T-helper 2 cell (primary cell): ENCODE measurements around the gene RAB11FIP2.

Experiments
- DNase-seq, 5 experiments: peaks; one replicate each; pipeline versions ENCODE4 v3.0.0 to v3.0.0-alpha.2; 2012 to 2022

The RAB11FIP2 gene

DNA sequence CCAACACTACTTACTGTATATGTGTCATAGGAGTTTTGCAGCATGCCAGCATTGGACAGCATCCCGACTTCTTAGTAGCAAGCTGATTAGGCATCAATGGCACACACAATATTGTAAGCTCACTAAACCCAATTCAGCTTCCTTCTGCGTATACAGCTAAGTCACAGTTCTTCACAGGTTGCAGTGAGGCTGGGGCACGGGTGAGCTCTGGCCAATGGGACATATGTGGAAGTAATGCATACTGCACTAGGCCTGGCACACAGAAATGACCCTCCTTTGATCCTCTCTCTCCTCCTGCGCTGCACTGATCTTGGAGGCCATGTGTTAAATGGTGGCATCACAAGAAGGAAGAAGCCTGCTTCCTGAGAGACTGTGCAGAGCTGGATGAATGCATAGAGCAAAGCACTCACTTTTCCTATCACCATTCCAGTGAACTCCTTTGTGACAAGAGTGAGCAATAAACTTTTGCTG is 11.9 kb downstream of the RAB11FIP2 start:
- no peak for DNase-seq

DNA sequence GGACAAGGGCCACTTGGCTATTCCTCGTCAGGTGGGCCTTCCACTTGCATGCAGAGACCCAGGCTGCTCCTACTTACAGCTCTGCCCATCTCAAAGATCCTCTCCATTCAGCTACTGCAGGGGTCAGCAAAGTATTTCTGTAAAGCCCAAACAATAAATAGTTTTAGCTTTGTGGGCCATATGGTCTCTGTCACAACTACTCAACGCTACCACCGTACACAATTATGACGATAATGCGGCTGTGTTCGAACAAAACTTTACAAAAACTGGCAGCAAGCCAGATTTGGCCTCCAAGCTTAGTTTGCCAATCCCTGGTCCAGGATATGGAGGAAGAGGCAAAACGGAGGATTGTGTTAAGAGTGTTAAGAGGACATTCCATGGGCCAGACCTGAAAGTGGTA is 12.8 kb downstream of the RAB11FIP2 start:
- DNase-seq = no peak

DNA sequence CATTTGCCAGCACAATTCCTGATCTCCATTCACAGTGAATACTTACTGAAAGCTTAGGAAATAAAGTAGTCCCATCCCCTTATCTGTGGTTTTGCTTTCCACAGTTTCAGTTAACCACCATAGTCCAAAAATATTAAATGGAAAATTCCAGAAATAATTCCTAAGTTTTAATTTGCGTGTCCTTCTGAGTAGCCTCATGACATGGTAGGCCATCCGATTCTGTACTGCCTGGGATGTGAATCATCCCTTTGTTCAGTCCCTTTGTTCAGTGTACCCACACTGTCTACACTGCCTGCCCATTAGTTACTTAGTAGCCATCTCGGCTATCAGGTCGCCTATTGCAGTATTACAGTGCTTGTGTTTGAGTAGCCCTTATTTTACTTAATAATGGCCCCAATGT is 14.2 kb downstream of the RAB11FIP2 start:
- DNase-seq = no peak

DNA sequence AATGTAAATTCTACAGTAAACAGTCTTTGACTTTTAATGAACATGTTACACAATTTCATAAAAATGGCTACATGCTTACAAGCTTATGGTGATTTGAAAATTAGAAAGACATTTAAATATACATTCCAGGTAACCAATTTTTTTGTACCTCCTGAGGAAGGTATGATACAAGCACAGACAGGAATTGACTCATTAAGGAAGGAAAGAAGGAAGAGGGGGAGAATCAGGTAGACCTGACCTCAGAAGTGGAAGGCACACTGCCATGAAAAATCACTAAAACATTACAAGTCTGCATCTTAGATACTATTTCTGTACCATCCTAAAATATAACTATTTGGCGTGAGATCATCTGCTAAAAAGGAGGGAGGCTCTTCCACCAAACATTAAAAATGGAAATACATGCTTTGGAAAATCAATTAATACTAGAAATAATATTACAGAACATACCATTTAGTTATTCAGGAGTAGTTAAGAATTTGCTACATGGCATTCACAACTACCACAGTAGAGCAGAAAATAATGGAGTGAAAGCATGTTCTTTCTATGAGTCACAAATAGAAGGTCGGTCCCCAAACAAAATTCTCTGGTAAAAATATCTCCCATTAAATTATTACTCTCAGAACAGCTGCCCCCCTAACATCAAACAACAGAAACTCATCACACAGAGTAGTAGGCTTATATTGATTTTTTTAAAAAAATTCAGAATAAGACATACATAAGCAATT is 15.2 kb downstream of the RAB11FIP2 start:
- no peak for DNase-seq

DNA sequence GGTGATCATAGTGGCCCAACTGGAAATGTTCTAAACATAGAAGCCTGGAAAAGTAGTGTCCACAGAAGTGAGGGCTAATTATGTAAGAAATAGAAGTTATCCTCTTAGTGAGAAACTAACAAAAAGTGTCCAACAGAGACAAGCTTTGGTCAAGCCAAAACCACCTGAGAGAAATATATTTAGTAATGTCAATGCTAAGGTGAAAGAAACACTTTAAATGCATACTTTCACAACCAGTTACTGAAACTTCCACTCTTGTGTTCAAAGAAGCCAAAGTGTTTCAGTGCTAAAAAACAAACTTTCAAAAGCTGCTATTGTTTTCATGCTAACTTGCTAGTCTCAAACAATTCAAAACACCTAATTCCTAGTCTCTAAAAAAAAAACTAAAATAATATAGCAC is 18.1 kb downstream of the RAB11FIP2 start:
- no peak for DNase-seq

DNA sequence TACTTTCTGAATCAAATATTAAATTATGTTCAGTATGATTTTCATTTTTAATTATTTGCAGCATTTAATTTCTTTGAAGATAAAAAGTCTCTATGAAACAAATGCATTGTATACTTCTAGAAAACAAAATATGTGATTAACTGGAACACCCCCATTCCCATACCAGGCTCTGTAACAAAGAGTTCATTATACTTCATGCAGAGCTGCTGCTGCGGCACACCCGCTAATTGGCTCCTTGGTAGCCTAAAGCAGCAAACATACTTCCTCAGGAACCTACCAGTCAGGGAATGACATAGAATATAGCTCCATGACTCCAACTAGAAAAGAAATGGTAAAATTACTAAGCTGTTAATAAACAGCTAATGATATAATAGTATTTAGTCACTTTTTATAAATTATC is 19.3 kb downstream of the RAB11FIP2 start:
- DNase-seq = no peak

DNA sequence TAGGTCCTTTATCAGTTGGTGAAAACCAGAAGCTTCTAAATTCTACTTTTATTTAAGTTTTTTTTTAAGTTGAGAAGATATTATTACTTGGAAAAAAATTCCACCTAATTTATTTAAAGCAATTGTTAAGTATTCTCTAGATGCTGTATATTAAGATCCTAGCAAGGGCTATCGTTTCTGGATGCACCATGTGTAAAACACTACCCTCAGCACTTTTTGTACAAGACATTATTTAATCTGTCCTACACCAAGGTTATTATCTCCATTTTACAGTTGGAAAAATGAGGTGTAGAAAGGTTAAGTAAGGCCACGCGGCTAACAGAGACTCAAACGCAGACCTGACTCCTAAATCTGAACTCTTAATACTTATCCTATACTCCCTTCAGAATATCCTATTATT is 19.8 kb downstream of the RAB11FIP2 start:
- no peak for DNase-seq

DNA sequence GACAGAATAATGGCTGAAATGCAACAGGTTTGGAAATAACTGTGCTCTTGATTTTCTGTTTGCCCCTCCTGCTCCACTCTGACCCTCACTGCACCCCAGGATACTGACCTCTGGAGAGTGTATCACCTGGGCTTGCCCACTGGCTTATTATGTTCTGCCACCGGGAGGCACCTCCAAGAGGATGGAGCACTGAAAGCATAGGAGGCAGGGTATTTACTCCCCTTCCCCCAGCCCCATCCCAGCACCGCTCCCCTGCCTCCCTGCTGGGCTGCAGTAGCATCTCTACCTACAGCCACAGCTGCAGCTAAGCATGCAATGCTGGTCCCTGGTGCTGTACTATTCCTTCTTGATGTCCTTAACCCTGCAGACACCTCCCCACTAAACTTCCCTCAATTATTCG is 26.4 kb downstream of the RAB11FIP2 start:
- DNase-seq = no peak

DNA sequence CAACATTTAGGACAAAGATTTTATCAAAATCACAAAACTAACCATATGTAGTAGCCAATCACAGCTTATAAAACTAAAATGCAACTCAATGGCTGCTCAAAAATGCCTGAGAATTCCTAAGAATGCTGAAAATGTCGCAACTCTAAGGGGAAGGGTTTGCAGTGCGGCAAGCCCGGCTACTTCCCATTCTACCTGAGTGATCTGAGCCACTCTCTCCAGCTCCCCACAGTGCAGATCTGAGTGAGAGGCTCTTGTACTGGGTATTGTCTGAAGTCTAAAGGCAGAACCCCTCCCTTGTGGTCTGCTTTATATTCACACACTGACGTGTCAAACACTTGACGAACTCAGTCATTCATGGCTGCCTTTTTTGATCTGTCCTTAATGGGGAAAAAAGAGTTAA is 28.9 kb downstream of the RAB11FIP2 start:
- DNase-seq = no peak

DNA sequence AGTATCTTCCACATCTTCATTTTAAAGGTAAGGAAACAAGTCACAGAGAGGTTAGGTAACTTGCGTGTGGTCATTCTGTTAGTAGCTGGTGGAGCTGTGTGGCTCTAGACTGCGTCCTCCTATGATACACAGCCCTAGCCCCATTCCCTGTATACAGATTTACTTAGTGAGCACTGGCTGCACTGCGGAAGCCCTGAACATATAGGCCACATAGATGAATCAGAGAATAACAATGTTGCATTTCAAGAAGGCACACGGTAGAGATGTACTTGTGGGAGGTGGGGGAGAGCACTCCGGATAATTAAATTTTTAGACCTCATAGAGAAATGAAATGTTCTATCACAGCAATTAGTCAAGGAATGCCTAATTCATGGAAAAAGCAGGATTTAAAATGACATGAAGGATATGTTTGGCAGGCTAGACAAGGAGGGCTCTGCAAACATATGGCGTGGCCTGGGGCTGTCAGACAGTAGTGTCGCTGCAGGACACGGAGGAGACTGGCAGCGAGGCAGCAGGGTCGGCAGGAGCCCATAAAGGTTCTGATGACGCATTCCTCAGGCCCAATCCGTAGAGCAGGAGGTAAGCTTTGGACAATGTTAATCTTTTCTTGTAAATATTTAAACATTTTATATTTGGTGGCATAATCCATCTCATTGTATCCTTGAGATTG is 29.5 kb downstream of the RAB11FIP2 start:
- no peak for DNase-seq

DNA sequence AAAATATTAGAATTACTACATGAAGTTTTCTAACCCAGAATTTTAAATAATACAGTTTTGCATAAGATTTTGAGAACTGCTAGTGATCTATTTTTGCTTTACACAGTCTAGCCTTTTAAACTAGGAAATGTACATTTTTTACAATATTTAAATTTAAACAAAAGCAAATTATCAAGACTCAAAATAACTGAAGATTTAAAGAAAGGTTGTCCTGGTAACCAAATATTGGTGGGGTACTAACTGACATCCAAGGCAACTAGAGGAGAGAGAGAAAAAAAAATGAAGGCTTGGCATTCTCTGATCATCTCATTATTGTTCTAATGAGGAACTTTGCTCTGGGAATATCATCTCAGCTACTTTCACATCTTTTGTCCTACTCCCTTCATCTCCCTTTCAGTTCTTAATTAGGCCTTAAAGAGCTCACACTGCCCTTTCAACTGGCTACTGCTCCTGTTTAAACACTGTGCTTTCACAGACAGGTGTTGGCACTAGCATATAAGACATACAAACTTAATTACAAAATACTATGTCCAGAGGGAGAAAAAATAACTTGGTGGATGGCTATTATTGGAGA is 33.7 kb downstream of the RAB11FIP2 start:
- no peak for DNase-seq

DNA sequence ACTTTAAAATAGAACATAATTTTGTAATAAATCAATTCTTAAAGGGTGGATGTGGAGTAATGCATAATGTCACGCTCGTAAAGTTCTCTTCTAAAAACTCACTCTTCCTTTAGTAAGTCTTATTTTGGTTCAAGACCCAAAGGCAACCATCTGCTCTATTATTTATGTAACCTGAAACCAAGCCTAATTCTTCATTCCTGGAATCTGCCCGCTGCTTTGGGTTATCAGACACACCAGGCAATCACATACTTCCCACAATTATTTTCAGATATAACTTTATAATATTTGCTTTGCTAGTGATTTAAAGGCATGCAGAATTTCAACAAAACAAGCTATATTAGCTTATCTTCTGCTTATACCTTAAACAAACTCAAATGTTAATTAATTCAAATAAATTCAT is 39.0 kb downstream of the RAB11FIP2 start:
- no peak for DNase-seq

DNA sequence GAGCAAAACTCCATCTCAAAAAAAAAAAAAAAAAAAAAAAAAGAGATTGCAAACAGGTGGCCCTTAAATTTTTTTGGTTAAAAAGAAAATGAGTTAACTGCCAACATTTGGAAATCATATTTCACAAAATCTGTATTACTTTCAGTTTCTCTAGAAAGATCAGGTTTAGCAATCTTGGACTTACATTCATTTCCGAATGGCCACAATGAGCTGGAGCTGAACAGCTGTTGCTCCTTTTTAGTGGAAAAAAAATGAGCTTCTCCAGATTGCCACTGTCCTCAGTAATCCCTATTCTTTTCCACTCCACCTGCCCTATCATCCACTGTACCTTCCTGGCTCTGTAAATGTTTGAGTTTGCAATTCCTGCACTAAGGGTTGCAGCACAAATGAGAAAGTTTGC is 43.6 kb downstream of the RAB11FIP2 start:
- no peak for DNase-seq

DNA sequence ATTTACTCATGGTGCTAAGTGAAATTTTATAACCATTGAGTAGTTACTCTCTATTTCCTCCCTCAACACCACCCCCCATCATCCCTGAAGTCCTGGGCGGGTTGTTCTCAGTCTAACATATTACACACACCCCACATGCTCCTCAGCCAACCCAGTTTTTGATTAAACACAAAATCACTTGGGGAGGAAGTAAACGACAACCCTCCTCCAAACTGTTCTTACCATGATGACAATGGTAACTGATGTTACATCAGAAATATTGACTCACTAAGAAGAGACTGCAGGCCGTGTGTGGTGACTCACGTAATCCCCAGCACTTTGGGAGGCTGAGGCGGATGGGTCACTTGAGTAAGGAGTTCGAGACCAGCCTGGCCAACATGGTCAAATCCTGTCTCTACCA is 44.2 kb downstream of the RAB11FIP2 start:
- DNase-seq = no peak

DNA sequence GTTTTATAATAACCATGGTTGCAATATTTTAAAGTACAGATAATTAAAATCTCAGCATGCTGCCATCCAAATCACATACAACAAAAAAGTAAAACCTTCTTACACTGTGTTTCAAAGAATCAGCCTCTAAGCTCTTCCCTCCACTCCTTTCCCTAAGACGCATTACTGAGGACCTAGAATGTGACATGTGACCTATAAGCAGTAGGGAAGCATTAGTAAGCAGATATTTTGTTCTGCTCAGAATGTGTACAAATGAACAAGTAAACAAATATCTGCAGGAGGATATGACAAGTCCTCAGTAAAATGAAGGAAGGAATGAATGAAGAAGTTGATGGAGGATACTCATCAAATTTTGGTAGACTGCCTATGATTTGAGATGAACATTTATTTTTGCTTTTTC is 49.1 kb downstream of the RAB11FIP2 start:
- no peak for DNase-seq

DNA sequence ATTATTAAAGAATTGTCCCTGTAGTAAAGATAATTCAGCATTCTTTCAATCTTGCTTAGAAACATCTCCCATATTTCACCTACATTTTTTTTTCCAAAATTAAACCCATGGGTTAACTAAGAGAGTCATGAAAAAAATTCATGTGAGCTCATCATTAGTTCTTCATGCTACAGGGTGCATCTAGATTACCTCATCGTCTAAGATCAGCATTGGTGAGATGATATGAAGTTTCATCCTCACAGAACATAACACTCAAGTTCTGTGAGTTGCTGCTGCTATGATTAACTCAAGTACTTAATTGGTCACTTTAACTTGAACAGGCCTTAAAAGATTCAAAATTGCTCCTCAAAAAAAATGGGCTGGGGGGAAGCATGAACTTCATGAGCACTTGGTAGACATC is 50.0 kb downstream of the RAB11FIP2 start:
- no peak for DNase-seq

DNA sequence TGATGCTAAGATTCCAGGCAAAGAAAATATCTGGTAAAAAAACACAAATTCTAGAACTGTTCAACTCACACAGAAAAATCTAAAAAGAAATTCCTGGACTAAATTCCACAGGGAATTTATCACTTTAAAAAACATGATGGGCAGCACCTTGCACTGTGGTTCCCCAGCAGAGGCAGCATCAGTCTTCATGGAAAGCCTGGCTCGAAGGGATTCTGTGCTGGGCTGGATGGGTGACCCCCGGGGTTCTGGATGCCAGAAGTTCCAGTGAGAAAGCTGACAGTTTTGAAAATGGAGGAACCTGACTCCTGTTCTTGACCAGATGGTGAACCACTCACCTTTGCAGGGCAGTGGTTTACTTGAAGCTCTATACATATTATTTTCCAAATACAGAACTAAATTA is 52.0 kb downstream of the RAB11FIP2 start:
- no peak for DNase-seq

DNA sequence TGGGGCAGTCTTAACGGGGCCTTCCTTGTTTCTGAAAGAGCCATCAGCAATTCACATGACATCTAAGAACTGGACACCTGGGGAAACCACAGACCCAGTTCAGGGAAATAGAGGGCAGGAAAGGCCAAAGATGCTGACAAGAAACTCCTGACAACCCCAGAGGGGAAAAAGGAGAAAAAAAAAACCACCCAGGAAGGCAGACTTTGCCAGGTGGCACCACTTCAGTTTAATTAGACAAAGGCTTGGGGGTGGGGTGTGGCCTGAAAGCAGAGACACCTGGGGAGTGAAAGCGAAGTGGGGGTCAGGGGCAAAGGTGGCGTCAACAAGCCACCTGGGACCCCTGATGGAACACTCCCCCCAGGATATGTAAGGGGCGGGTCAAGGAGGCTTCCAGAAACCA is 53.6 kb downstream of the RAB11FIP2 start:
- no peak for DNase-seq

DNA sequence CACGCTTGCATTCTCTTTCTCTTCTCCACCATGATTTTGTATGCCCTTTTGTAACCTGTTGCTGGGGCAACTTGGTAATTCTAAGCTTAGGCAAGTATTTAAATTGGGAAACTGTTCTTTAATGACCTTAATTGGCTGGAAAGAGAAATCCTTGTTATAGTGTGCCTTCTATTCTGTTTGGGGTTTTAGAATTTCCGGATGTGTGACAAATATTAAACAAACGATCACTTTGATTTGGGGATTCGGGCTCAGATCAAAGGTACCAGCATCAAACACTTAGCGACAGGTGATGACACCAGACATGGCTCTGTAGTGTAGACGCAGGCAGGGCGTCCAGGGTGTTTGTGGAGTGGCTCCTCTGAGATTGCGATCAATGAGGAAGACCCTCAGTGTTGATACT is 55.0 kb downstream of the RAB11FIP2 start:
- DNase-seq = no peak

DNA sequence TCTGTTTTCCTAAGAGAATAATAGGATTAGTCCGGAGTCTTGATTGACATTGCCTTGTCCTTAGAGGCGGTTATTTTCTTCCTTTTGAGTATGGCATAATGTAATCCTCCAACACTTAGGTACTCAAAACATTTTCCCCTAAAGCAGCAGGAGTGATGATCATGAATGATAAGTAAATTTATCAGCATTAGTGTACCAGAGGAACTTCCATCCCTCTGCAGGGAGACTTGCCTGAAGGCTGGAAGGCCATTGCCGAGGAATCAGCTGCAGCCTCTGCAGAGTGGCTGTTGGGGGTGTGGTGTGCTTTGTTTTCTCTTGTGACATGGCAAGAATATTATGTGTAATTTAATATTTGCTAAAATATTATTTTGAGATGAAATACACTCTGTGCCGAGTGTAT is 56.8 kb downstream of the RAB11FIP2 start:
- DNase-seq = no peak

DNA sequence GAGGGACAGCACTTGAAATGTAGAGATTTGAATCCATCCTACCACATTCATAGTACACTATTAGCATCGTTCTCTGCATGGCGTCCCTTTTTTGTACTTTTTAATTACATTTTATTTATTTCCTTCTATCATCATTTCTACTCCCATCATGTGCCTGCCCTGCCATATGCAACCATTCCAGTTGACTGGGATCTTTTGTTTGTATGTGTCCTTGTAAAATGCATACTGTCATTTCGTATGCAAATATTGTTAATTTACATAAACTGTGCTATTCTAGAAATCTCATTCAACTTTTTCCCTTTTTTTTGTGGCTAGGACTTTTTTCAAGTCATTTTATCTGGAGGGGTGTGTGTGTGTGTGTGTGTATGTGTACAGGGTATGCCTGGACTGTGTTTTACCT is 57.9 kb downstream of the RAB11FIP2 start:
- no peak for DNase-seq

DNA sequence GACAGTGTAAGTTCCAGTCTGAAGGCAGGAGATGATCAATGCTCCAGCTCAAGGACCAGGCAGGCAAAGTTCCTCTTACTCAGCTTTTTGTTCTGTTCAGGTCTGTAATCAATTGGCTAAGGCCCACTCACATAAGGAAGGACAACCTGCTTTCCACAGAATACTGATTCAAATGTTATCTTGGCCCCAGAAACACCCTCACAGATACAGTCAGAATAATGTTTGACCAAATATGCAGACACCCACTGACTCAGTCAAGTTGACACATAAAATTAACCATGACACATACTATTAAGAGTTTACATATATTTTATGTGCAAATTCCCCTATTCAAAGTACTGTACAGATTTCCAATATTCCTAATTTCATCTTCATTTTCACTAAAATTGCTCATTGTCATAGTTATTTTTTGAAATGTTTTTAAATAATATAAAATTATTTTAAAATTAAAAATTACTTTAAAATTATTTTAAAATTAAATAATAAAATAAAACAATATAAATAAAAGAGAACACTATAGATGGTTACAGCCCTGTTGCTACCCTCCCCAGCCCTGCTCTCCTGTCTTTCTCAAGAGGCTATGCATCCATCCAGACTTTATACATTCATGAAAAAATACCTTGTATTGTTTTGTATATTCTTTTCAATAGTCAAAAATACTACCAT is 59.4 kb downstream of the RAB11FIP2 start:
- DNase-seq = no peak

DNA sequence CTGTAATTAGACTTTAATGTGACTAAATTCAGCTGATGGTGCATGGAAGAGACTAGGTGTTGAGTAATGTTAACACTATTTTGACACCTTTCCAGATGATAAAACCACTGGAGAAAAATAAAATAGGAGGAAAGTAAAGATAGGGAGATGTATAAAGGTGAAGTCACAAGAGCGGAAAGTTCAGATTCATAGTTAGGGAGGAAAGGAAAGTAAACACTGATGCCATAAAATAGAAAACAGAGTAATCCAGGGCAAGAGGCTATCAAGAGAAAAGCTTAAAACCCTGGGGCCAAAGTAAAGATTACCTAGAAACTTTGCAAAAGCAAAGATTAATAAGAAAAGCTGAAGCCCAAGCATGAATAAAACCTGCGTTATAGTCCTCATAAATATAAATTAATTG is 62.8 kb downstream of the RAB11FIP2 start:
- no peak for DNase-seq
